ENCODE data around the gene CCIN.
A peak's percentile ranks its signal among the peaks of the same experiment; 100 is the strongest.
"Not testable (repeated sequence)": the region's sequence is repeated elsewhere in the genome, so short reads cannot be mapped to it uniquely, and the experiment has no call there.

CCIN gene

GRCh38 chr9:36141288-36141687 lies 27.9 kb upstream of the CCIN start:
- no peak for DNase-seq

GRCh38 chr9:36141761-36142160 lies 27.4 kb upstream of the CCIN start:
- no peak for DNase-seq

- no peak for DNase-seq
These were observed 26.5 kb upstream of the CCIN start for GRCh38 chr9:36142510-36143244.

GRCh38 chr9:36143245-36143641 lies 25.9 kb upstream of the CCIN start:
- no peak for DNase-seq

- DNase-seq: no peak
These were observed 24.6 kb upstream of the CCIN start for GRCh38 chr9:36144309-36145232.

- no peak for DNase-seq
These were observed 23.2 kb upstream of the CCIN start for GRCh38 chr9:36145970-36146369.

GRCh38 chr9:36146651-36147050 lies 22.5 kb upstream of the CCIN start:
- no peak for DNase-seq

GRCh38 chr9:36147441-36148175 lies 21.6 kb upstream of the CCIN start:
- DNase-seq: no peak

- no peak for DNase-seq
These were observed 20.7 kb upstream of the CCIN start for GRCh38 chr9:36148311-36149051.

- DNase-seq: no peak
These were observed 20.0 kb upstream of the CCIN start for GRCh38 chr9:36149197-36149596.

GRCh38 chr9:36150574-36151315 lies 18.4 kb upstream of the CCIN start:
- no peak for DNase-seq

- DNase-seq: no peak
These were observed 17.6 kb upstream of the CCIN start for GRCh38 chr9:36151316-36152210.

GRCh38 chr9:36152741-36153438 lies 16.3 kb upstream of the CCIN start:
- DNase-seq: no peak

- DNase-seq: no peak
These were observed 15.4 kb upstream of the CCIN start for GRCh38 chr9:36153746-36154145.

- DNase-seq: peak; percentile 49
These were observed 14.7 kb upstream of the CCIN start for GRCh38 chr9:36154331-36154952.

GRCh38 chr9:36156116-36156515 lies 13.1 kb upstream of the CCIN start:
- DNase-seq: no peak

GRCh38 chr9:36158122-36158521 lies 11.1 kb upstream of the CCIN start:
- DNase-seq: no peak

GRCh38 chr9:36158917-36159316 lies 10.3 kb upstream of the CCIN start:
- no peak for DNase-seq

- DNase-seq: not testable (repeated sequence)
These were observed 9.7 kb upstream of the CCIN start for GRCh38 chr9:36159509-36159908.

- not testable (repeated sequence) for DNase-seq
These were observed 9.1 kb upstream of the CCIN start for GRCh38 chr9:36160126-36160525.
